HepG2 (cell line): ENCODE measurements around the gene AGAP1. TPM values are rescaled to one million over a fixed set of nuclear protein-coding genes. Genes with fewer than 3 reads are reported as not detected.

Source experiments
- CAMTA2 ChIP-seq: sonication (generic); formaldehyde crosslinking; IDR thresholded peaks from 2 replicates; pipeline ENCODE4 v1.4.0; 2020; ENCODE audit warnings: mild to moderate bottlenecking, missing genetic modification reagents, borderline replicate concordance
- FOXO1 ChIP-seq: sonication (generic); formaldehyde crosslinking; IDR thresholded peaks from 2 replicates; pipeline ENCODE4 v1.4.0; 2020; ENCODE audit warnings: missing genetic modification reagents
- ISL2 ChIP-seq: sonication (generic); formaldehyde crosslinking; IDR thresholded peaks from 2 replicates; pipeline ENCODE4 v1.5.0; 2020; ENCODE audit warnings: missing genetic modification reagents
- KDM5B ChIP-seq: sonication (generic); formaldehyde crosslinking; IDR thresholded peaks from 2 replicates; pipeline ENCODE4 v1.4.0; 2020; ENCODE audit warnings: missing genetic modification reagents, mild to moderate bottlenecking, borderline replicate concordance
- MIER2 ChIP-seq: IDR thresholded peaks from 2 replicates; pipeline ENCODE4 v1.6.1; 2016; ENCODE audit warnings: missing biosample characterization, missing genetic modification reagents
- PAF1 ChIP-seq: IDR thresholded peaks from 2 replicates; pipeline ENCODE4 v1.6.1; 2016; ENCODE audit warnings: missing genetic modification reagents, missing compliant biosample characterization
- PLRG1 ChIP-seq: fragments of 450-650 bp; conservative IDR thresholded peaks from 2 replicates; pipeline ENCODE4 v1.6.1; 2016
- PRDM10 ChIP-seq: sonication (generic); formaldehyde crosslinking; IDR thresholded peaks from 2 replicates; pipeline ENCODE4 v1.4.0; 2020; ENCODE audit warnings: low read depth, missing genetic modification reagents
- PREB ChIP-seq: sonication (generic); formaldehyde crosslinking; IDR thresholded peaks from 2 replicates; pipeline ENCODE4 v1.4.0; 2020; ENCODE audit warnings: missing genetic modification reagents
- ZFP36L2 ChIP-seq: sonication (generic); formaldehyde crosslinking; IDR thresholded peaks from 2 replicates; pipeline ENCODE4 v1.4.0; 2020; ENCODE audit warnings: missing genetic modification reagents
- ZMYM2 ChIP-seq: sonication (generic); formaldehyde crosslinking; IDR thresholded peaks from 2 replicates; pipeline ENCODE4 v1.8.0; 2022; ENCODE audit warnings: mild to moderate bottlenecking, missing genetic modification reagents
- ZNF256 ChIP-seq: sonication (generic); formaldehyde crosslinking; conservative IDR thresholded peaks from 2 replicates; pipeline ENCODE4 v1.4.0; 2020; ENCODE audit warnings: missing genetic modification reagents
- ZNF260 ChIP-seq: sonication (generic); formaldehyde crosslinking; IDR thresholded peaks from 2 replicates; pipeline ENCODE4 v1.4.0; 2020; ENCODE audit warnings: missing genetic modification reagents, low read depth, mild to moderate bottlenecking, borderline replicate concordance
- ZNF337 ChIP-seq: sonication (generic); formaldehyde crosslinking; IDR thresholded peaks from 2 replicates; pipeline ENCODE4 v1.5.1; 2020; ENCODE audit warnings: missing genetic modification reagents, low read depth, mild to moderate bottlenecking, borderline replicate concordance
- ZNF362 ChIP-seq: sonication (generic); formaldehyde crosslinking; IDR thresholded peaks from 2 replicates; pipeline ENCODE4 v1.4.0; 2020; ENCODE audit warnings: missing genetic modification reagents, mild to moderate bottlenecking, borderline replicate concordance
- ZNF367 ChIP-seq: sonication (generic); formaldehyde crosslinking; IDR thresholded peaks from 2 replicates; pipeline ENCODE4 v1.4.0; 2020; ENCODE audit warnings: missing genetic modification reagents, borderline replicate concordance
- ZNF557 ChIP-seq: sonication (generic); formaldehyde crosslinking; IDR thresholded peaks from 2 replicates; pipeline ENCODE4 v1.4.0; 2020; ENCODE audit warnings: missing genetic modification reagents
- ZNF572 ChIP-seq: sonication (generic); formaldehyde crosslinking; IDR thresholded peaks from 2 replicates; pipeline ENCODE4 v1.5.1; 2020; ENCODE audit warnings: mild to moderate bottlenecking, missing genetic modification reagents
- ZNF605 ChIP-seq: sonication (generic); formaldehyde crosslinking; IDR thresholded peaks from 2 replicates; pipeline ENCODE4 v1.8.0; 2022; ENCODE audit warnings: mild to moderate bottlenecking, missing genetic modification reagents
- ZNF670 ChIP-seq: sonication (generic); formaldehyde crosslinking; IDR thresholded peaks from 2 replicates; pipeline ENCODE4 v1.8.0; 2022; ENCODE audit warnings: mild to moderate bottlenecking, missing genetic modification reagents, borderline replicate concordance
- ZSCAN5A ChIP-seq: sonication (generic); formaldehyde crosslinking; IDR thresholded peaks from 2 replicates; pipeline ENCODE4 v1.8.0; 2022; ENCODE audit warnings: mild to moderate bottlenecking, missing genetic modification reagents, borderline replicate concordance
- polyA plus RNA-seq, 8 experiments: library from polyadenylated mRNA; depleted of rRNA in 3 of 8; stranded (reverse) in 7 of 8; unstranded in 1 of 8; fragments of >200 nt; fragmentation: Illumina TruSeq in 4 of 8; extraction: Trizol in 4 of 8; gene quantifications; 2 replicates each; pipeline versions ENCODE4 v1.2.1 to v1.2.3, GENCODE V29; 2011 to 2016; ENCODE audit warnings: low read depth in 4 of 8, missing spikeins in 1 of 8, mixed read lengths in 1 of 8; ENCODE audit not compliant: insufficient read depth in 1 of 8
- total RNA-seq, 5 experiments: library from RNA; depleted of rRNA; stranded (reverse); fragments of >200 nt; fragmentation: Illumina TruSeq; extraction: Trizol; gene quantifications; 2 replicates each; pipeline ENCODE4 v1.2.3, GENCODE V29; 2016; ENCODE audit warnings: low read depth in 1 of 5

The AGAP1 gene
- total and polyA plus RNA-seq, 2 of the 13 experiments (the other 11 are each of a cell fraction or from before 2014, with no cell fraction given): 21.2 to 32.7 TPM

GRCh38 chr2:235514627-235515363 is 21.0 kb downstream of the AGAP1 start (continued):
- TF ChIP-seq FOXO1 (CRISPR knock-in tag): peak; percentile 89
- peak; percentile 94; the same call in 1 of the 2 replicates for TF ChIP-seq ZNF605 (CRISPR knock-in tag)
- peak; percentile 86; the same call in 1 of the 2 replicates for TF ChIP-seq ZNF670
- peak; percentile 97 for TF ChIP-seq KDM5B (CRISPR knock-in tag)
- 0 out of 2 replicates have a peak, but pooled peaks have one; percentile 82 for TF ChIP-seq ZNF337 (CRISPR knock-in tag)
- peak; percentile 57; the same call in 1 of the 2 replicates for TF ChIP-seq ISL2 (CRISPR knock-in tag)
- TF ChIP-seq ZMYM2 (CRISPR knock-in tag): peak; percentile 99
- peak; percentile 16; the same call in 1 of the 2 replicates for TF ChIP-seq ZNF362
- no peak for TF ChIP-seq PLRG1
- no peak for TF ChIP-seq ZNF260 (CRISPR knock-in tag)
- TF ChIP-seq MIER2 (CRISPR knock-in tag): peak; percentile 82
- no peak; the same call in 1 of the 2 replicates for TF ChIP-seq ZNF256 (CRISPR knock-in tag)
- TF ChIP-seq PREB (CRISPR knock-in tag): no peak
- peak; percentile 84; the same call in 1 of the 2 replicates for TF ChIP-seq ZNF572 (CRISPR knock-in tag)
- TF ChIP-seq ZNF367 (CRISPR knock-in tag): no peak
- TF ChIP-seq PRDM10: peak; percentile 71; the same call in 1 of the 2 replicates
- TF ChIP-seq ZSCAN5A (CRISPR knock-in tag): 0 out of 2 replicates have a peak, but pooled peaks have one; percentile 23
- peak; percentile 93; the same call in 1 of the 2 replicates for TF ChIP-seq CAMTA2 (CRISPR knock-in tag)
- no peak for TF ChIP-seq PAF1 (CRISPR knock-in tag)
- 0 out of 2 replicates have a peak, but pooled peaks have one; percentile 61 for TF ChIP-seq ZNF557 (CRISPR knock-in tag)
- 0 out of 2 replicates have a peak, but pooled peaks have one; percentile 54 for TF ChIP-seq ZFP36L2 (CRISPR knock-in tag)
